ENCODE results near the gene SCG2.
"Not testable (repeated sequence)": the region's sequence is repeated elsewhere in the genome, so short reads cannot be mapped to it uniquely, and the experiment has no call there.

SCG2 gene

GRCh38 chr2:223613017-223613950 is 11.1 kb upstream of the SCG2 start:
- DNase-seq (ENCODE audit: low read depth in 2 of 2), result no peak

GRCh38 chr2:223612501-223612900 is 10.3 kb upstream of the SCG2 start:
- no peak for DNase-seq (ENCODE audit: low read depth in 2 of 2)

- no peak for DNase-seq (ENCODE audit: low read depth in 2 of 2)
These were observed 8.9 kb upstream of the SCG2 start for GRCh38 chr2:223611061-223611460.

GRCh38 chr2:223607476-223607875 is 5.3 kb upstream of the SCG2 start:
- DNase-seq (ENCODE audit: low read depth in 2 of 2), result no peak

- DNase-seq (ENCODE audit: low read depth in 2 of 2), result no peak
These were observed 4.8 kb upstream of the SCG2 start for GRCh38 chr2:223606946-223607345.

- no peak for DNase-seq (ENCODE audit: low read depth in 2 of 2)
These were observed 2.1 kb upstream of the SCG2 start for GRCh38 chr2:223604231-223604630.

- no peak for DNase-seq (ENCODE audit: low read depth in 2 of 2)
These were observed 811 bp upstream of the SCG2 start for GRCh38 chr2:223602972-223603371.

GRCh38 chr2:223601018-223601417 is 1.1 kb downstream of the SCG2 start:
- DNase-seq (ENCODE audit: low read depth in 2 of 2), result no peak

- no peak for DNase-seq (ENCODE audit: low read depth in 2 of 2)
These were observed 2.4 kb downstream of the SCG2 start for GRCh38 chr2:223599640-223600380.

- DNase-seq (ENCODE audit: low read depth in 2 of 2), result no peak
These were observed 3.0 kb downstream of the SCG2 start for GRCh38 chr2:223598994-223599639.

- no peak for DNase-seq (ENCODE audit: low read depth in 2 of 2)
These were observed 5.1 kb downstream of the SCG2 start for GRCh38 chr2:223597076-223597475.

GRCh38 chr2:223596208-223596607 is 6.0 kb downstream of the SCG2 start:
- no peak for DNase-seq (ENCODE audit: low read depth in 2 of 2)

GRCh38 chr2:223594831-223595230 is 7.3 kb downstream of the SCG2 start:
- DNase-seq (ENCODE audit: low read depth in 2 of 2), result no peak

GRCh38 chr2:223594259-223594658 is 7.9 kb downstream of the SCG2 start:
- DNase-seq (ENCODE audit: low read depth in 2 of 2), result no peak

GRCh38 chr2:223592689-223593088 is 9.5 kb downstream of the SCG2 start:
- DNase-seq (ENCODE audit: low read depth in 2 of 2), result not testable (repeated sequence)

GRCh38 chr2:223591596-223591995 is 10.6 kb downstream of the SCG2 start:
- DNase-seq (ENCODE audit: low read depth in 2 of 2), result no peak

- DNase-seq (ENCODE audit: low read depth in 2 of 2), result no peak
These were observed 11.2 kb downstream of the SCG2 start for GRCh38 chr2:223590964-223591363.

- DNase-seq (ENCODE audit: low read depth in 2 of 2), result no peak
These were observed 12.3 kb downstream of the SCG2 start for GRCh38 chr2:223589901-223590300.

- DNase-seq (ENCODE audit: low read depth in 2 of 2), result no peak
These were observed 13.9 kb downstream of the SCG2 start for GRCh38 chr2:223588251-223588650.

GRCh38 chr2:223587301-223587700 is 14.9 kb downstream of the SCG2 start:
- no peak for DNase-seq (ENCODE audit: low read depth in 2 of 2)

GRCh38 chr2:223586261-223586660 is 15.9 kb downstream of the SCG2 start:
- DNase-seq (ENCODE audit: low read depth in 2 of 2), result no peak

- no peak for DNase-seq (ENCODE audit: low read depth in 2 of 2)
These were observed 16.5 kb downstream of the SCG2 start for GRCh38 chr2:223585666-223586065.

Measured in stimulated activated CD8-positive, alpha-beta memory T cell treated with anti-CD3 and anti-CD28 coated beads, Interleukin-2, amount 100 ng/mL, for 1 hour (primary cell).